HuH-7 (cell line): ENCODE results near the gene SND1.

Experiments
- DNase-seq: peaks from one replicate; pipeline ENCODE4 v3.0.0; 2011; ENCODE audit warnings: low spot score

SND1 gene

GRCh38 chr7:127937066-127937680 lies 285.2 kb downstream of the SND1 start:
- DNase-seq = no peak

- no peak for DNase-seq
Measured at GRCh38 chr7:127938588-127938987, 286.6 kb downstream of the SND1 start.

- DNase-seq = no peak
Measured at GRCh38 chr7:127940381-127941160, 288.6 kb downstream of the SND1 start.

GRCh38 chr7:127941476-127942210 lies 289.6 kb downstream of the SND1 start:
- no peak for DNase-seq

- no peak for DNase-seq
Measured at GRCh38 chr7:127943541-127944521, 291.8 kb downstream of the SND1 start.

- no peak for DNase-seq
Measured at GRCh38 chr7:127946111-127946510, 294.1 kb downstream of the SND1 start.

- no peak for DNase-seq
Measured at GRCh38 chr7:127946847-127947246, 294.9 kb downstream of the SND1 start.

GRCh38 chr7:127948312-127948711 lies 296.3 kb downstream of the SND1 start:
- no peak for DNase-seq

- DNase-seq = no peak
Measured at GRCh38 chr7:127948930-127949329, 296.9 kb downstream of the SND1 start.

GRCh38 chr7:127949769-127950222 lies 297.8 kb downstream of the SND1 start:
- DNase-seq = no peak

- no peak for DNase-seq
Measured at GRCh38 chr7:127950233-127950935, 298.4 kb downstream of the SND1 start.

GRCh38 chr7:127953423-127954356 lies 301.7 kb downstream of the SND1 start:
- no peak for DNase-seq

- DNase-seq = no peak
Measured at GRCh38 chr7:127954357-127954748, 302.4 kb downstream of the SND1 start.

GRCh38 chr7:127955051-127955531 lies 303.1 kb downstream of the SND1 start:
- DNase-seq = no peak

GRCh38 chr7:127957886-127958285 lies 305.9 kb downstream of the SND1 start:
- no peak for DNase-seq

- DNase-seq = no peak
Measured at GRCh38 chr7:127959770-127960169, 307.8 kb downstream of the SND1 start.

- no peak for DNase-seq
Measured at GRCh38 chr7:127961786-127962453, 309.9 kb downstream of the SND1 start.

GRCh38 chr7:127962589-127963361 lies 310.8 kb downstream of the SND1 start:
- DNase-seq = no peak
